Left kidney (tissue), 2 donors: Measurements from ENCODE around the gene CHCHD1. TPM values are rescaled to one million over a fixed set of nuclear protein-coding genes. Genes with fewer than 3 reads are reported as not detected.
"Not testable (repeated sequence)": the region's sequence is repeated elsewhere in the genome, so short reads cannot be mapped to it uniquely, and the experiment has no call there.

Experiments
- DNase-seq: peaks from one replicate; pipeline ENCODE4 v3.0.0-alpha.2; 2013
- polyA plus RNA-seq: library from polyadenylated mRNA; unstranded; fragments of 120-200 nt; gene quantifications from one replicate; pipeline ENCODE4 v1.2.1, GENCODE V29; 2013; ENCODE audit not compliant: insufficient read length

Gene CHCHD1
- polyA plus RNA-seq, 1 donor: 44.8 TPM

GRCh38 chr10:73763343-73763742, 18.5 kb upstream of the CHCHD1 start:
- no peak for DNase-seq

GRCh38 chr10:73765066-73765465, 16.8 kb upstream of the CHCHD1 start:
- DNase-seq: no peak

GRCh38 chr10:73768881-73769280, 13.0 kb upstream of the CHCHD1 start:
- no peak for DNase-seq

DNA sequence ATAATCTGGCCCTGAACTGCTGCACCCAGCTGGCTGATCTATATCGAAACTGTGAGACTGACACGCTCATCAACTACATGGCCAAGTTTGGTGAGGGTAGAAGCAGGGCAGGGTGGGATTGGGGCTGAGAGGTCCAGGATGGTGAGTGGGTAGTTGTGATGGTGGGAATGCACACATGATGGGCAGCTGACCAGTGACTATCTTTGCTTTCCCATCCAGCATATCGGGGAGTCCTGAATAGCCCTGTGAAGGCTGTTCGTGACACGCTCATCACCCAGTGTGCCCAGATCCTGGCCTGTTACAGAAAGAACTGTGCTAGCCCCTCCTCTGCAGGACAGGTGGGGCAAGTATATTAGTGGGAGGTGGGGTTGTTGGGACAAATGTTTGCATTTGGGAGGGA, 12.5 kb upstream of the CHCHD1 start:
- DNase-seq: no peak

GRCh38 chr10:73771722-73772280, 10.0 kb upstream of the CHCHD1 start:
- DNase-seq: peak; percentile 87

DNA sequence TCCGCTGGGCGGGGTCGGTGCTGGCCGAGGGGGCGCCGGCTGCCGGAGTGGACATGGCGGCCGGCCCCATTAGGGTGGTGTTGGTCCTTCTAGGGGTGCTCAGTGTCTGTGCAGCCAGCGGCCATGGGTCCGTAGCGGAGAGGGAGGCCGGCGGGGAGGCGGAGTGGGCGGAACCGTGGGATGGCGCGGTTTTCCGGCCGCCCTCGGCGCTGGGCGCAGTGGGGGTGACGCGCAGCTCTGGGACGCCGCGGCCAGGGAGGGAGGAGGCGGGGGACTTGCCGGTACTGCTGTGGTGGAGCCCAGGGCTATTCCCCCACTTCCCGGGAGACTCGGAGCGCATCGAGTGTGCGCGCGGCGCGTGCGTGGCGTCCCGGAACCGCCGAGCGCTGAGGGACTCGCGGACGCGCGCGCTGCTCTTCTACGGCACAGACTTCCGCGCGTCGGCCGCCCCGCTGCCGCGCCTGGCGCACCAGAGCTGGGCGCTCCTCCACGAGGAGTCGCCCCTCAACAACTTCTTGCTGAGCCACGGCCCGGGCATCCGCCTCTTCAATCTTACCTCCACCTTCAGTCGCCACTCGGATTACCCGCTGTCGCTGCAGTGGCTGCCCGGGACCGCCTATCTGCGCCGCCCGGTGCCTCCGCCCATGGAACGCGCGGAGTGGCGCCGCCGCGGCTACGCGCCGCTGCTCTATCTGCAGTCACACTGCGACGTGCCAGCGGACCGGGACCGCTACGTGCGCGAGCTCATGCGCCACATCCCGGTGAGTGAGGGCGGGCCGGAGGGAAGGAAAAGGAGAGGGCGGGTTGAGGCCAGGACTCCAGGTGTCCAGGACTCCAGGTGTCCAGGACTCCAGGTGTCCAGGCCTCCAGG, 9.3 kb upstream of the CHCHD1 start:
- peak; percentile 64 for DNase-seq

GRCh38 chr10:73773152-73773879, 8.5 kb upstream of the CHCHD1 start:
- no peak for DNase-seq

DNA sequence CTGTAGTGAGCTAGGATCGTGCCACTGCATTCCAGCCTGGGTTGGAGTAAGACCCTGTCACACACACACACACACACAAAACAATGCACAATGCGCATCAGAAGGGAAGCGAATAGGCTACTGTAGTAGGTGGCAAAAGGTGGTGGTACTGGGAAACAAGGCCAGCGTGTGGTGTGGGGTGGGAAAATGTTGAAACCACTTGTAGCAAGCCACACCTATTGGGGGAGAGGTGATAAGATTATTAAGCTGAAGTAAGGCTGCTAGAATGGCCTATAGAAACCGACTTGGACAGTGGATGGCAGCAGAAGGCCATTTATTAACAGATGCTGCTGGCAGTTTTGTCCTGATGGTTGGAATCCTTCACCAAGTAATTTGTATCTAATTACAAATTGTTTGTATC, 7.2 kb upstream of the CHCHD1 start:
- DNase-seq: no peak

GRCh38 chr10:73779018-73779417, 2.8 kb upstream of the CHCHD1 start:
- no peak for DNase-seq

DNA sequence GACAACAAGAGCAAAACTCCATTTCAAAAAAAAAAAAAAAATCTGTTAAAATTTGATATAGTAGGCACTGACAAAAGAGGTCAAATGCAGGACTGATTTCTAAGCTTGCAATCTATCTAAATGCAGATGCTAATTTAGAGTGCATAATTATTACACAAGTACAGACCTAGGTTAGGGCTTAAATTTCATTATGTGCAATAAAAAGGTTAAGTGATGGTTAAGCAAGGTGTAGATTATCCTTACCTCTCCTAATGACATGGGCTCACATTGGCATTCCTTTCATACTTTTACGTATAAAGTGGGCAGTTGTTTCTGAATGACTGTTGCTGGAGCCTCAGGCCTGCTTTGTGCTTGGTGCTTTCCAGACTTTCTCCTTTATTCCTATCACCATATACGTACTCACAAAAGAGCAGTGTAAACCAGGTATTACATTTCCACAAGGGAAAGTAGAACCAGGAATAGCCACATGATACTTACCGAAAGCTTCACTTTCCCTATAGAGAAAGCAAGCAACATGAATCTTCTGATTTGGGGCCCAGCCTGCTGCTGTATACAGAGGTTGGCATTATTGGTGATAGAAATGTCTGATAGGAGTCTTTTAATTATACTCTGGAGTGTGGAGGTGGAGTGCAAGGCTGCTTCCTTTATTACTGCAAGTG, 2.2 kb upstream of the CHCHD1 start:
- DNase-seq: no peak

- no peak for DNase-seq
Measured at GRCh38 chr10:73780301-73780700, 1.5 kb upstream of the CHCHD1 start.

GRCh38 chr10:73780966-73781365, 882 bp upstream of the CHCHD1 start:
- DNase-seq: no peak

GRCh38 chr10:73781548-73781878, 335 bp upstream of the CHCHD1 start:
- no peak for DNase-seq

DNA sequence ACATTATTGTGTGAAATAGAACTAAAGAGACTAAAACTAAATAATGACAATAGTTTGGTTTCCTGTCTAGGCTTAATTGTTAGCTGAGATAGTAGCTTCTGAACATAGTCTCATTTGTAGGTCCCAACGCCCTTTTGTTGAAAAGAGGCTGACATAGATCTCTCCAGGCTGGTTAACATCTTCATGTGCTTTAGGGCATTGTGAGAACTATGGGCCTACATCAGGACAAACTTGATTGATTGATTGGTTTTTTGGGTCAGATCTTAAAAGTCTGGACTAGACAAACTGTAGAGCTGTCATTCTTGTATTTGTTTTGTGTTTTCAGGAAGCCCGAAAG, 869 bp downstream of the CHCHD1 start:
- no peak for DNase-seq

GRCh38 chr10:73785211-73785720, 3.4 kb downstream of the CHCHD1 start, which contains the start of gene ZSWIM8:
Gene ZSWIM8, plus strand, starts transcription at chr10:73785606. Its CDS starts 273 bp downstream, at chr10:73785879.
- DNase-seq: peak; percentile 95

- DNase-seq: no peak
Measured at GRCh38 chr10:73785721-73786511, 4.1 kb downstream of the CHCHD1 start.

GRCh38 chr10:73786512-73786885, 4.7 kb downstream of the CHCHD1 start:
- DNase-seq: no peak

DNA sequence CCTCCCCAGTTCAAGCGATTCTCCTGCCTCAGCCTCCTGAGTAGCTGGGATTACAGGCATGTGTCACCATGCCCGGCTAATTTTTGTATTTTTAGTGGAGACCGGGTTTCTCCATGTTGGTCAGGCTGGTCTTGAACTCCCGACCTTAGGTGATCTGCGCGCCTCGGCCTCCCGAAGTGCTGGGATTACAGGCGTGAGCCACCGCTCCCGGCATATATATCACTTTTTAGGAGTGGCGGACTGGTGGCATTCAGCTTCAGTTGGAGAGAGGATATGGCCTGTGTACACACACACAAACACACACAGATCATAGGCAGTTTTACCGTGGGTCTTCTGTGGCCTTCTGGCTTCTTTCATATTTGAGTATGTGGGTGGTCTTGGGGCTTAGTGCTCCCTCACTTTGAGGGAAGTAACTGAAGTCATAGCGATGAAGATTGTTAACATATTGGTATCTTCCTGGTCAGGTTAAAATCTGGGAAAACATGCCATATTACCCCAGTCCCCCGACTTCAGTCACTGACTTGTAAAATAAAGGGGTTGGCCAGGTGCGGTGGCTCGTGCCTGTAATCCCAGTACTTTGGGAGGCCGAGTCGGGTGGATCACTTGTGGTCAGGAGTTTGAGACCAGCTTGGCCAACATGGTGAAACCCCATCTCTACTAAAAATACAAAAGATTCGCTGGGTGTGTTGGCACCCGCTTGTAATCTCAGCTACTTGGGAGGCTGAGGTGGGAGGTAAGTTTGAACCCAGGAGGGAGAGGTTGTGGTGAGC, 5.4 kb downstream of the CHCHD1 start:
- DNase-seq: not testable (repeated sequence)

DNA sequence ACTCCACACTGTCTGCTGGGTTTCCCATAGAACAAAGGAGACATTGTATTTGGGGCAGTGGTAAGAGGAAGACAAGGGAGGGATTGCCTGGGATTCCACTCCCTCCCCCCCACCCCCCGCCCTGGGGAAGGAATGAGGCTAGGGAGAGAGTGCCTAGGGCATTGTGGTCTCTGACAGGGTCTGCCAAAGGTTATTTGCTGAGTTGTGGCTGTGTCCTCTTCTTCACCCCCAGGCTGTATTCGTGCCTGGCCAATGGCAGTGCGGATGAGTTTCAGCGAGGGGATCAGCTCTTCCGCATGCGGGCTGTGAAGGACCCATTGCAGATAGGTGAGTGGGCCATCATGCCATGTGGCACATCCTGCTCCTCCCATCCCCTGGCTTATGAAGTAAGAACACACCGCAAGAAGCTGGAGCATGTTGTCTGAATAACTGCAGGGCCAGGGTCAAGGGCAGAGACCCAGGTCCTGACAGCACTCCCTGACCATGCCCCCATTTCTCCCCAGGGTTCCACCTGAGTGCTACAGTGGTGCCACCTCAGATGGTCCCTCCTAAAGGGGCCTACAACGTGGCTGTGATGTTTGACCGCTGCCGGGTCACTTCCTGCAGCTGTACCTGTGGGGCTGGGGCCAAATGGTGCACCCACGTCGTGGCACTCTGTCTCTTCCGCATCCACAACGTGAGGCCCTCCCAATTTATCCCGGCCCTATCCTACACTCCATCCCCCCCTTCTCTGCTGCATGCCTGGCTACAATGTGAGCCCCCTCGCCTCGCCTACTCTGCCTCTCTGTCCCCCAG, 7.2 kb downstream of the CHCHD1 start:
- no peak for DNase-seq

- DNase-seq: no peak
Measured at GRCh38 chr10:73789659-73790055, 7.8 kb downstream of the CHCHD1 start.
